HL-60 (cell line): ENCODE results near the gene MDN1.

Experiments
- CTCF ChIP-seq: IDR thresholded peaks from one replicate; pipeline ENCODE4 v1.5.1; 2011; ENCODE audit warnings: low read length, control low read depth, inconsistent platforms; ENCODE audit not compliant: insufficient read depth
- POLR2AphosphoS5 ChIP-seq: IDR thresholded peaks from 2 replicates; pipeline ENCODE4 v1.6.1; 2012; ENCODE audit warnings: low read depth
- REST ChIP-seq: IDR thresholded peaks from 2 replicates; pipeline ENCODE4 v1.6.1; 2012; ENCODE audit warnings: low read depth; ENCODE audit not compliant: insufficient replicate concordance

GRCh38 chr6:89840538-89840937 is 20.9 kb upstream of the MDN1 start:
- TF ChIP-seq CTCF (no peak), REST (no peak), POLR2AphosphoS5 (peak; percentile 31; the same call in 1 of the 2 replicates)
